ENCODE data around the gene ROPN1B. TPM values are rescaled to one million over a fixed set of nuclear protein-coding genes. Genes with fewer than 3 reads are reported as not detected.

Gene ROPN1B
- polyA plus RNA-seq, 3 donors: not detected

- Histone ChIP-seq H3K27me3 (ENCODE audit: control insufficient read depth in 2 of 2, insufficient read depth in 2 of 2, low read length in 2 of 2) (no peaks in the 10 kb centered on the region), H4K20me1 (ENCODE audit: insufficient read depth, low read length) (no peaks in the 10 kb centered on the region), H3K9me3 (replicated peaks in 1 of 2; ENCODE audit: control insufficient read depth in 1 of 2, insufficient read depth in 1 of 2, low read length in 2 of 2) (no peaks in the 10 kb centered on the region), H3K4me3 (replicated peaks in 1 of 3; ENCODE audit: low read depth in 2 of 3, low read length in 3 of 3) (no peak overlapping the region), H3K4me2 (replicated peaks; ENCODE audit: extremely low read depth, low read length, poor library complexity, severe bottlenecking) (no peak overlapping the region), H3K36me3 (replicated peaks in 1 of 2; ENCODE audit: control insufficient read depth in 1 of 2, insufficient read depth in 2 of 2, low read length in 2 of 2) (peaks cover 2 to 10% of the 10 kb centered on the region in 2 donors), H3K9ac (ENCODE audit: insufficient read depth, low read length, poor library complexity, severe bottlenecking) (no peak overlapping the region), H3K27ac (ENCODE audit: low read depth in 1 of 2, low read length in 2 of 2) (no peak overlapping the region), H2AFZ (ENCODE audit: insufficient read depth, low read depth, low read length, poor library complexity, severe bottlenecking) (no peak overlapping the region), H3K79me2 (ENCODE audit: insufficient read depth, low read length) (no peaks in the 10 kb centered on the region), H3K4me1 (ENCODE audit: control insufficient read depth in 1 of 2, insufficient read depth in 2 of 2, low read length in 2 of 2) (no peaks in the 10 kb centered on the region)
- intact Hi-C loops (cut with micrococcal nuclease): no loop called here
- WGBS (ENCODE audit: insufficient coverage): 100% methylated on average over 1 of the region's 1 CpG
- Mint-ChIP-seq H3K27ac (no peak overlapping the region), H3K4me3 (no peak overlapping the region), H3K9me3 (peaks cover 0 to 10% (median 0%) of the 10 kb centered on the region in 7 donors), H3K27me3 (ENCODE audit: low read depth in 3 of 3) (peaks cover 0 to 1% (median 0%) of the 10 kb centered on the region in 3 donors), H3K36me3 (peaks cover 29 to 37% of the 10 kb centered on the region in 2 donors), H3K4me1 (peaks cover 2% of the 10 kb centered on the region)
- TF ChIP-seq CTCF (IDR thresholded peaks at IDR 0.05): no peak
- DNase-seq: no peak
Observed at GRCh38 chr3:126021702-126022101, 52.7 kb downstream of the ROPN1B start.

GRCh38 chr3:126022741-126023359 is 53.9 kb downstream of the ROPN1B start:
- Histone ChIP-seq H3K4me2 (replicated peaks; ENCODE audit: extremely low read depth, low read length, poor library complexity, severe bottlenecking) (no peak overlapping the region), H2AFZ (ENCODE audit: insufficient read depth, low read depth, low read length, poor library complexity, severe bottlenecking) (no peak overlapping the region), H3K27me3 (ENCODE audit: control insufficient read depth in 2 of 2, insufficient read depth in 2 of 2, low read length in 2 of 2) (no peaks in the 10 kb centered on the region), H3K4me1 (ENCODE audit: control insufficient read depth in 1 of 2, insufficient read depth in 2 of 2, low read length in 2 of 2) (no peaks in the 10 kb centered on the region), H3K9ac (ENCODE audit: insufficient read depth, low read length, poor library complexity, severe bottlenecking) (no peak overlapping the region), H3K79me2 (ENCODE audit: insufficient read depth, low read length) (no peaks in the 10 kb centered on the region), H3K27ac (ENCODE audit: low read depth in 1 of 2, low read length in 2 of 2) (no peak overlapping the region), H3K9me3 (replicated peaks in 1 of 2; ENCODE audit: control insufficient read depth in 1 of 2, insufficient read depth in 1 of 2, low read length in 2 of 2) (peaks cover under 1 to 5% of the 10 kb centered on the region in 2 donors), H3K4me3 (replicated peaks in 1 of 3; ENCODE audit: low read depth in 2 of 3, low read length in 3 of 3) (no peak overlapping the region), H3K36me3 (replicated peaks in 1 of 2; ENCODE audit: control insufficient read depth in 1 of 2, insufficient read depth in 2 of 2, low read length in 2 of 2) (peaks cover 2 to 10% of the 10 kb centered on the region in 2 donors), H4K20me1 (ENCODE audit: insufficient read depth, low read length) (no peaks in the 10 kb centered on the region)
- H3K4me3 Mint-ChIP-seq: no peak overlapping the region
- intact Hi-C loops (cut with micrococcal nuclease): no loop called here
- no peak for DNase-seq
- peak overlapping the region in 1 of 7 donors; percentile 46 for H3K27ac Mint-ChIP-seq
- H3K9me3 Mint-ChIP-seq: peaks cover 1 to 18% (median 7%) of the 10 kb centered on the region in 7 donors
- 96% methylated on average over 5 of the region's 10 CpGs for WGBS (ENCODE audit: insufficient coverage)
- TF ChIP-seq CTCF (IDR thresholded peaks at IDR 0.05): no peak
- H3K4me1 Mint-ChIP-seq: peaks cover 2% of the 10 kb centered on the region
- H3K36me3 Mint-ChIP-seq: peaks cover 34 to 47% of the 10 kb centered on the region in 2 donors
- H3K27me3 Mint-ChIP-seq (ENCODE audit: low read depth in 3 of 3): no peaks in the 10 kb centered on the region
